Glomerular visceral epithelial cell (primary cell): ENCODE results near the gene PDZD7.
"Not testable (repeated sequence)": the region's sequence is repeated elsewhere in the genome, so short reads cannot be mapped to it uniquely, and the experiment has no call there.

Source experiments
- DNase-seq: peaks from one replicate; pipeline ENCODE4 v3.0.0-alpha.2; 2016; ENCODE audit errors: extremely low spot score

Gene PDZD7

DNA sequence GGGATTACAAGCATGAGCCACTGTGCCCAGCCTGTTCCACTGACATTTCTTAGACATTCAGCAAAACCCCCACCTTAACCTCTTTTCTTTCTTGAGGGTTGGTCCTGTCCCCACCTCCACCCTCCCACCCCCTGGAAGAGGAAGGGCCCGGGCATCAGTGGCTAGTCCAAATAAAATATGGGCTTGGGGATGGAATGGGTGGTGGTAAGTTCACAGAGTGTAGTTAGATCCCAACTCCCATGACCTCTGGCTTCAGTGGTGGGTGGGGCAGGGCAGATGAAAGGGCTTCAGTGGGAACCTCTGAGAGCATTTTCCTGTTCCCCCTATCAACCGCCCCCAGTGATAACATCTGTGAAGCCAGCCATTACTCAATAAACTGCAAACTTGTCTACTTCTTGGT, 9.9 kb upstream of the PDZD7 start:
- DNase-seq = no peak

DNA sequence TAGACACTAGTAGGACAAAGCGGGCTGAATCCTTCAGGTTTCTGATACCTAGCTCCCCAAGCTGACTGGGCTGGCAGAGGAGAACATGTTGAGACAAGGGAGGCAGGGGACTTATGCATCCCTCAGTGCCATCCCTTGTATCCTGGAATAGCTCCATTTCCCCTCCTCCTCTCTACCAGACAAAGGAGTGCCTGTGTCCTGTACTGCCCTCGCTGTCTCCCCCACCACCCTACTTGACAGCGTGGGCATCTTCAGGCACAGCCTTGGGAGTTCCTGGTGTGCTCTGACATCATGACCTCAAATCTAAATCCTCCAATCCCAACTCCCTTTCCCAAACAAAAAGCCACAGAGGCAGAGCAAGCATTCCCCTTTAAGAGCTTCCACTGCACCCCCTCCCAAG, 9.1 kb upstream of the PDZD7 start:
- no peak for DNase-seq

DNA sequence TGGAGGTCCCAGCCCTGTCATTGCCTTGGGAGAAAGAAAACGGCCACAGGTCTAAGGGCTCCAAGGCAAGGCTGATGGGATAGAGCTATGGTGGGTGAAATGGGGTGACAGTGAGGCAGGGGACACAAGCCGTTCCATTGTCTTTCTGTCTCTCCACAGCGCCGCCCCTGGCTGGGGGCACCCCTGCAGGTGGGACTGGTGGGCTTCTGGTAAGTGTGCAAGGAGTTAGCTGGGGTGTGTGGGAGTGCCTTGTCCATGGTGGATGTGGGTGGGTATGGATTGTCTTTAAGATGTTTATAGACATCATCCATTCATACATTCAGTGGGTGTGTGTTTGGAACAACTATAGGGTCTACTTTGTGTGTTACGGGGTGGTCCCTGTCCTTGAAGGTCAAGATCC, 7.6 kb upstream of the PDZD7 start:
- DNase-seq = no peak

DNA sequence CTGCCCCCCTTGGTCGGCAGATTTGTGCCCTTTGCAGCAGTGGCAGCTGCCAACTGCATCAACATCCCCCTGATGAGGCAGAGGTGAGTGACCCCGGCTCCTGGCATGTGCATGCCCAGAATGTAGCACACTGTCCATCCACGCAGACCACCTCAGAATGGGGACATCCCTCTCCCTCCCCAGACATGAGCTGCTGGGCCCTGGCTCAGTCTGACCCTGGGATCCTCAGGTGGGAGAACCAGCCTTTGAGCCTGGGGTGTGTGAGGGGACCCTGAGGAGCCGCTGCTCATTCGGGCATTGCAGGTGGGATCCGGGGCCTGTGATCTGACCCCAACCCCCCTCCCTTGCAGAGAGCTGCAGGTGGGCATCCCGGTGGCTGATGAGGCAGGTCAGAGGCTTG, 5.8 kb upstream of the PDZD7 start:
- DNase-seq = no peak

DNA sequence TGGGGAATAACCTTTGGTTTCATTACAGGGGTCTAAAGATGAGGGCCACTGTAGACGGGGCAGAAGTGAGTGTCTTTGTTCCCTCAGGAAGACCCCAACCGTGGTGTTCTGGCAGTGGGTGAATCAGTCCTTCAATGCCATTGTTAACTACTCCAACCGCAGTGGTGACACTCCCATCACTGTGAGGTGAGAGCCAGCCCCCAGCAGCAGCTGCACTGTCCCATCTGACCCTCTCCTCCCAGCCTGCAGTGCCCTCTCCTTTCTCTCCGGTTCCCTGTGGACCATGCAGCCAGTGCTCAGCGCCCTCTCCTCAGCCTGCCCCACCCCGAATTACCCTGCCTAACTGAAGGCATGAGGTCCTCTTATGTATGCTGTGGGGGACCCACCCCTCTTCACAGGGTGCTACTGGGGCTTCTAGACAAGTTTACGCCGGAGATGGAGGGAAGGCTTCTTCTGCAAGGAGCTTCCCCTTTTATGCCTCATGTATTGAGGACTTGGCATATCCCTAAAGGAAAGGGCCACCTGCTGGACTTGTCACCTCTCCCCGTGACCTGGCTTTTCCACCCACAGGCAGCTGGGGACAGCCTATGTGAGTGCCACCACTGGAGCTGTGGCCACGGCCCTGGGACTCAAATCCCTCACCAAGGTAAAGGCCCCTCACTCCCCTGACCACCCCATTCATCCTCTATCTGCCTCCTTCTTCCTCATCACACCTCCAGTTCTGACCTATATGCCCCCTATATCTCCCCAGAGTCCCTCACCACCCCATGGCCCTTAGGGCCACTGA, 5.2 kb upstream of the PDZD7 start:
- DNase-seq = no peak

DNA sequence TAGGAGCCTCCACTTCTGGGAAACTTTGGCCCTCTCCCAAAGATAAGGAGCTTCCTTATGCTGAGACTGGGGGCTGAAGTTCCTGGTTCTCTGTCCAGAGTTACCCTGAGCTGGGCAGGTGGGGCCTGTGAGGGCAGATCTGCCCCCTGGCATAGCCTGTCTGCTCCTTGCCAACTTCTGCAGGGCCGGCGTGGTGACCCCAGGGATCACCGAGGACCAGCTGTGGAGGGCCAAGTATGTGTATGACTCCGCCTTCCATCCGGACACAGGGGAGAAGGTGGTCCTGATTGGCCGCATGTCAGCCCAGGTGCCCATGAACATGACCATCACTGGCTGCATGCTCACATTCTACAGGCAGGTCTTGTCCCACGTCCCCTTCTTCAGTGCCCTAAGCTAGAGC, 4.4 kb upstream of the PDZD7 start:
- no peak for DNase-seq

DNA sequence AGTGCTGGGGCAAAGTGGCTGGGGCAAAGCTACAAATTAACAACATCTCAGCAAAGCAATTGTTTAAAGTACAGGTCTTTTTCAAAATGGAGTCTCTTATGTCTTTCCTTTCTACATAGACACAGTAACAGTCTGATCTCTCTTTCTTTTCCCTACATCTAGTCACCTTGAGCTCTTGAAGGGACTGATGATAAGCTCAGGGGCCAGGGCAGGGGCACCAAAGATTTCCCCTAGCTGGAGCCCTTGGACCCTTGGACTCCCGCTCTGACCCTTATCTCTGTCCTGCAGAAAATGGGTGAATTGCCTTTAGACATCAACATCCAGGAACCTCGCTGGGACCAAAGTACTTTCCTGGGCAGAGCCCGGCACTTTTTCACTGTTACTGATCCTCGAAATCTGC, 3.5 kb upstream of the PDZD7 start:
- DNase-seq = not testable (repeated sequence)

DNA sequence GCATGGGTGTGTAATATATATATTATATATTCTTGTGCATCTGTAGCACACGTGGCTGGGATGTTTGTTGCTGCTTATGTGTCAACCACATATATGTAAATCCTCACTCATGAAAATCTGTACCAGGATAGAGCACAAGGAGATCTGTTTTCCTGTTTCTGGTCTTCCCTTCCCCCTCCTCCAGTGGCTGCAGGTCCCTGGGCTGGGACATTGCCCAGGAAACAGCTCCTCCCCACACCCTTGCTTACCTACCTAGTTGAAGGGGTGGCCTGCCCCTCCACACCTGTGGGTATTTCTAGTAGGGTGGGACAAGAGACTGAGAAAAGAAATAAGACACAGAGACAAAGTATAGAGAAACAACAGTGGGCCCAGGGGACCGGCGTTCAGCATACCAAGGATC, 2.3 kb upstream of the PDZD7 start:
- DNase-seq = no peak

DNA sequence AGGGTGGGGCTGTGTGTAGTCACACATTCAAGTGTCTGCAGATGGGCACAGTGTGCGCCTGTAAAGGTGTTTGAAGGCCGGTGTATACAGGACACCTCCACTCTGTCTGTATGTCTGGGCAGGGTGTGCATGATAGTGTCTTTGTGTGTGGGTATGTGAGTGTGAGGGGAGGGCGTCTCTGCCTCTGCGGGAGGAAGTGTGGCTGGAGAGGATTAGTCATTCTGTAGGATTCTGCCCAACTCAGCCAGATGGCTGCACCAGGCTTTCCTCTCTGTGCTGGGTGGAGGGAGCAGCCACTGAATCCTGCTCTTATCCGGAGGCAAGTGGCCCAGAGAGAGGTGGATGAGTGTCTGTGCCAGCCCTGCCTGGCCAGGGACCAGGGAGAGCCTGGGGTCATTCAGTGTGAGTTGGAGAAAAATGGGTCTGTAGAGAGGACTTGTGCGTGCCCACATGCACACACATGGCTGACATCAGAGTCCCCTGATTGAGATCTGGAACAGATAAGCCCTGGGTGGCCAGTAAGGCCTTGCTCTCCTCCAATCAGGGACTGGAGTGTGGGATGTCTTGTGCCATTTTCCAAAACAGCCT, 1.8 kb upstream of the PDZD7 start:
- DNase-seq = peak; percentile 88

DNA sequence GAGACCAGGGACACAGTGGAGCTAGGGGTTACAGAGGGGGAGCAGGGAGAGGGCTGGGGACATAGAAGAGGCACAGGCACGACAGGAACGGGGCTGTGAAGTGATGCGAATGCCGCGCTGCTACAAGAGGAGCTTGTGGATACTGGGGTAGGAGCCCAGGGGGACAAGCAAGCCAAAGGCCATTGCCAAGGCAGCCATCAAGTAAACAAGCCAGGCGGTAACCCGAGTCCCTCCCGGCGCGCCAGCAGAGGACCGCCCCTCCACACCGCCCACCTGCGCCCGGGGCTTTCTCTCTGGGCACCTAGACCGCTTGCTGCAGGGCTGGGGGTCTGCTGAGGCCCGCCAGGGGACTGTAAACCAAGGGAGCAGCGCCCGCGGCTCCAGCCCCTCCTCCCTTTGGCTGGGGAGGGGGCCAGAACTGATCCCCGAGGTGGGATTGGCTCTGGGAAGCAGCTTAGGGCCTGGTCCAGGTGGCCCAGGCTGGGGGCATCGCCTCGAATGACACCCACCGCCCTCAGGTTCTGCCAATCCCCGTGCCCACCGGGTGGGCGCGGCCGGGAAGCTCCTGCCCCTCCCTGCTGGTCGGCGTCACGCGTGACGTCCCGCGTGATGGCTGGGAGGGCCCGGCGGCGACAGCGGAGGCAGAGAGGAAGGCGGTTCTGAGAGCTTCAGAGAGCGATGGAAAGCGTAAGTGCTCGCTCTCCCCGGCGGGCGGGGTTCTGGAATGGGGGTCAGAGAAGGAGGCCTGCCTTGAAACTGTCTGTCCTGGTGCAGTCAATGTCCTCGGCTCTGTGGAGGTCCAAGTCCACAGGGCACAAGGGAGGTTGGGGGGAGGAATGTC, 1.1 kb upstream of the PDZD7 start:
- DNase-seq = peak; percentile 70

DNA sequence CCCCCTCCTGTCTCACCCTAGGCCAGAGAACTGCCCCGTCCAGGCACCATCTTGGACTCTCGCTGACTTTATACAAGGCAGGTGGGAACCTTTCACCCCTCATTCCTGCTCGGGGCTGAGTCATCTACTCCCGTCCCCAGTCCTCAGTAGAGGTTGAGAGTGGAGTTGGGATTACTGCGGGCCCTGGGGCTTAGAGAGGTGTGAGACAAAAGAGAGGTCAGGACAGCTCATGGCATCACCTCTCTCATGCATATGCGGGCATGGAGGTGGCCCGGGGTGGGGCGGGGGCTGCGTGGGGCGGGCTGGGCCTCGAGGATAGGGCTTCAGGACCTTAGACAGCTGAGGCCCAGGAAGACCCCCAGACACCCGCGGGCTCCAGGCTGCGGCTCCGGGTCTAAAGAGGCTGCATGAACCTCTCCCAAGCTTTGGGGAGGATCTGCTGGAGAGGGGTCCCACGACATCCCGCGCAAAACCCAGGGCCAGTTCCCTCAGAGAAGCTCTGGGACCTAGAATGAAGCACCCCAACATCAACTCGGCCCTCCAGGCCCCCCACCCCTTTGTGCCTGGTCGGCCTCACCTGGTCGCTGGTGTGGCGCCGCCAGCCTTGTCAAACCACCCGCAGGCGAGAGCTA, 317 bp downstream of the PDZD7 start:
- DNase-seq = no peak

DNA sequence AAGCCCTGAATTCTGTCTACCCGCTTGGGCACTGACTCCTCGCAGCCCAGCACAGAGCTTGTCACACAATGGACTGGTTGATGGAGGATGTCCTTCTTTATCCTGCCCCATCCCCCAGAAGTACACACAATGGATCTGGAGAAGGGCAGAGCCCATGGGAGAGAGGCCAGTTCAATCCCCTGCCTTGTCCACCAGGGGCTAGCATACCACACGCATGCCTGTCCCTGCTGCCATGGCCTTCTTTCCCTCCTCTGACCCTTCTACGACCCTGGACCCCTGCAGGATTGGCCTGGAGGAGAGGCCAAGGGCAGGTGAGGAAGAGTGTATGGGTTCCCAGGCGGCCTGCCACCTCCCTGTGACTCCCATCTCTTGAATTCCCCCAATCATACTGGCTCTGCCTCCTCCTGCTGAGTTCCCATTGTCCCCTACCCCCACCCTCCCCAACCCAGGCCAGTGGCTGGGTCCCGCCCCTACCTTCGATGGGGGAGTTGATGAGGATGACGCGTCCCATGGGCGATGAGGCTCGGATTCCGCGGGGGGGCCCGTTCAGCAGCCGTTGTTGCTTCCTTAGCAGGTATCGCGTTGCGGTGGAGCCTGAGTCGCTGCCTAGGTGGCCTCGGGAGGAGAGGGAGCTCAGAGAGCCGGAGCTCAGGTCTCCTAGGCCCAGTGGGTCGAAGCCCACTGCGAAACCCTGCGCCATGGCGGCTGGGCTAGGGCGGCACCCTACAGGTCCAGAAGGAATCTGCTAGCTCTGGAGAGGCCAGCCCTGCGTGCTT, 1.2 kb downstream of the PDZD7 start:
- no peak for DNase-seq

DNA sequence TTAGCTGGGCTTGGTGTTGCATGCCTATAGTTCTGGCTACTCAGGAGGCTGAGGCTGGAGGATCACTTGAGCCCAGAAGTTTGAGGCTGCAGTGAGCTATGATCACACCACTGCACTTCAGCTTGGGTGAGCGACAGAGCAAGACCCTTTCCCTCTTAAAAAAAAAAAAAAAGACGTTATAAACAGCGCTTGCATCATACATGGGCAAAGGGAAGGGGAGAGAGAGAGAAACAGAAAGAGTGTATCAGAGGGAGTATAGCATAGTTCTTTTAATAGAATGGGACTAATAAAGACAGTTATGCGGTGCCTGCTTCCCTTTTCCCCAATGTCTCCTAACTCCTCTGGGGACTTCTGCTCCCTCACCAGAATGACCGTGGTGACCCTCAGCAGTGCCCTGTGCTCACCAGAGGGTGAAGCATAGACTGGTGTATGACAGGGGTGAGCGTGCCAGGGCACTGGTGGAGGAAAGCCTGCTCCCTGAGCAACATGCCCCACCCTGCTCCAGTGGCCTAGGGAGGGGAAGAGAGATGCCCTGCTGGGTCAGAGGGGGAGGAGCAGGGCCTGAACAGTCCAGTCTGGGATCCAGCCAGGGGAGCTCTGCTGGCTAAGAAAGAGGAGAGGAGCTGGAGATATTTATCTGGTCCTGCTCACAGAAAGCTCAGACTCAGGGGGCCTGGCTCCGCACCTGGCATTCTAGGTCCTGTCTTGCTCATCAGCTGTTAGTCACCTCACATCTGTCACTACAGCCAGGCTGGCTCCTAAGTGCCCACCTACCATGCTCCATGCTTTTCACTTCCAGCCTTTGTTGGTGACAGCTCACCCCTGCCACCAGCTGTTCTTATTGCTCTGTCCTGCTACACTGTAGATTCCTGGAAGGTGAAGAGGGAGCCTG, 2.2 kb downstream of the PDZD7 start:
- no peak for DNase-seq

DNA sequence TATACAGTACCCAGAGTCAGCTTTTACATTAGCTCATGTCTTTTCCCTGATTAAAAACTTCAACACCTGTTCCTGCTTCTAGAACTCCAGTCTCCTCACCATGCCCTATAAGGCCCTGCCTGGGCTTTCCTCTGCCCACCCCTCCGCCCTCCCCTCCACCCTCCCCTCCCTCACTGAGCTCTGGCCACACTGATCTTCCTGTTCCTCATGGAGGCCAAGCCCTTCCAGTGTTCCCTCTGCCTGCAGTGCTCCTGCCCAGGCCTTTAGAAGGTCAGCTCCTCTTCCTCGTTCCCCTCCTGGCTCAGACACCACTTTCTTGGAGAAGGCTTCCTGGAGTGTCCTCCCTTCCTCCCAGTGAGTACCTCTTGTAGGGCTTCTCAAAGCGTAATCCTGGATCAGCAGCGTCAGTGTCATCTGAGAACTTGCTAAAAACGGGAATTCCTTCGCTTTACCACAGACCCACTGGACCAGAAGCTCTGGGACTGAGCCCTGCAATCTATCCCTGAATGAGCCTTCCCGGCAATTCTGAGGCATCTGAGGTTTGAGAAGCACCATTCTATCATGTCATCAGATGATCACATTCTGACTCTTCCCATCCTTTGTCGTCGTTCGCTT, 3.7 kb downstream of the PDZD7 start:
- no peak for DNase-seq

DNA sequence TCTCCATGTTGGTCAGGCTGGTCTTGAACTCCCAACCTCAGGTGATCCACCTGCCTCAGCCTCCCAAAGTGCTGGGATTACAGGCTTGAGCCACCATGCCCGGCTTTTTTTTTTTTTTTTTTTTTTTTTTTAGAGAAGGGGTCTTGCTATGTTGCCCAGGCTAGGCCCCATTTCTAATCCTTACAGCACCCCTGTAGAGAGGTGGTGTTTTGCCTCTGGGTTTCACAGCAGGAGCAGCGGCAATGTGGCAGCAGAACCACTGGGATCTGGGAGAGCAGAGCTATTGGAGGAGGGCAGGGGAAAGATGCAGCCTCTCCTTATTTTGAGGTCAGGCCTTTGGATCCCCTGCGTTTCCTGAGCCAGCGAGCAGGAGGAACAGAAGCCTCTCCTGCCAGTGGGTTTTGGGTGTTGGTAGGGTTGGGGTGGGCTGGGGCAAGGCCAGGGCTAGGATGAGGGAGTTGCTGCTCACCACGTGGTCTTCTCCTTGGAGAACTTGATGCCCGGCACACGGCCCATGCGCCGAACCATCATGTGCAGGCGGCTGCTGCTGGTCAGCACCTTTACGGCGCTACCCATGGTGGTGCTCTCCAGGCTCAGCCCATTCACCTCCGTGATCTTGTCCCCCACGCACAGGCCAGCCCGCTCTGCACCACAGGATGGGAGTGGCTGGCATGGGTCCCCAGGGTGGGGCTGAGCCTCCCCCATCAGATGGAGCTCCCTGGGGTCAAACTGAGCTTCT, 7.8 kb downstream of the PDZD7 start:
- DNase-seq = no peak

DNA sequence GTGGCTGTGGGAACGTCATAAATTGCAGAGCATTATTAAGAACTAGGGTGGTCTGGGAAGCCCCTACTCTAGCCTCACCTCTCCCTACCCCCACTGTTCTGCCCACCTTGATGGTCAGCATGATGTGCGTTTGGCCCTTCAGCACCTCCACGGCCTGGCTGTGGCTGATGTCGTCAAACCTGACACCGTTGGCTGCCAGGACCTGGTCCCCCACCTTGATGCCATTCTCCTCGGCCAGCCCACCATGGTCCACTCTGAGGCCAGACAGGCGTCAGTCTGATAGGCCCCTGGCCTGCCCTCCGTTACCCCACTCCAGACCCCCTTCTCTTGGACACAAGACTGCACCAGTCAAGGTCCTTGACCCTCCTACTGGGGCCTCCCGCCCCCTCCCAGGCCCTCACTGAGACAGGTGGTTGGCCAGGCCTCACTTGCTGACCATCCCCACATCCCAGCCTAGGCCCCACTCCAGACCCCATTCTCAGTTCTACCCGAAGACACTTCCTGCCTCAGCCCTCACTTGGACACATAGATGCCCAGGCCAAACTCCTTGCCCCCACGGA, 9.2 kb downstream of the PDZD7 start:
- DNase-seq = no peak

DNA sequence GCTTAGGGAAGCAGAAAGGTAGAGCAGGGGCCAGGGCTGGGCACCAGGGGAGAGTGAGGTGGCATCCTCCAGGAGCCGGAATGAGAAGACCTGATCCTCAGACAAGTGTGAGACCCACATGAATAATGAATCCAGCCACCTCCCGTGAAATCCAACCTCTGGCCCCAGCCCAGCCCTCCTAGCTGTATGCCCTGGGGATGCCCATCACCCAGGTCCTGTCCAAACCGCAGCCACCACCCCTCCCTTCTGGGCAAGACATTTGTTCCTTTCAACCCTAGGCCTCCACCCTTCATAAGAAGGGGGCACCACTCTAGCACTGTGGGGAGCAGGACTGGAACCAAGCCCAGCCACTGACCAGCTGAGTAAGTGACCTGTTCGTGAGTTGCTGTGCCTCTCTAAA, 9.7 kb downstream of the PDZD7 start:
- DNase-seq = no peak

DNA sequence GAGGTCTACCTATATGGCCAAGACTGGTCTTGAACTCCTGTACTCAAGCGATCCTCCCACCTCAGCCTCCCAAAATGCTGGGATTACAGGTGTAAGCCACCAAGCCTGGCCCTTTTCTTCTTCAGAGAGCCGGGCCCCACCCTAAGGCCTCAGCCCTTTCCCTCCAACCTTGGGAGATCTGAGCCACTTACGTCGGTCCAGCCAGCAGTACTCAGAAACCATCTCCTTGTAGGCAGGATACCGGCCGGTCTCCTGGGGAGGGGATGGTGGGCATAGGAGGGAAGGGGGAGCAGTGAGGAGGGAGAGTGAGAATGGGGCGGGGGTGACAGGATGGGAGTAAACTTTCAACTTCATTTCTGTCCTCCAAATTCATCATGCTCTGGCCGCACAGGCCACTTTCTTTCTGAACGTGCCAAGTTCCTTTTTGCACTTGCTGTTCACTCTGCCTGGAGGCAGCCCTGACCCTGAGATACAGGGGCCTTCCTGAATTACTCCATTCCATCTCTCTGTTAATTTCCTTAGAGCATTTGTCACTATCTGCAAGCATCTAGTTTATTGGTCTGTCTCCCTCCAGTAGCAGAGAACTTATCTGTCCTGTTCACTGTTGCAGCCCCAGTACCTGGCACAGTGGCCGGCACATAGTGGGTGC, 10.4 kb downstream of the PDZD7 start:
- no peak for DNase-seq

DNA sequence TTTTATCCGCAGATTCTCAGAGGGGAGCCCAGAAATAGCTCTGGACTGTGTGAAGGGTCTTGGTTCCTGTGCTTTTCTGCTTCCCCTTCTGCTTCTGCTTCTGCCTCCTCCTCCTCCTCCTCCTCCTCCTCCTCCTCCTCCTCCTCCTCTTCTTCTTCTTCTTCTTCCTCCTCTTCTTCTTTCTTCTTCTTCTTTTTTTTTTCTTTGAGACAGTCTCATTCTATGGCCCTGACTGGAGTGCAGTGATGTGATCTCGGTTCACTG, 11.6 kb downstream of the PDZD7 start:
- no peak for DNase-seq
